CD14-positive monocyte (primary cell): ENCODE measurements around the gene SPATA16. TPM values are rescaled to one million over a fixed set of nuclear protein-coding genes. Genes with fewer than 3 reads are reported as not detected.

Experiments
- DNase-seq, 3 donors: peaks; one replicate each; pipeline ENCODE4 v3.0.0-alpha.2; 2011 to 2022
- H2AFZ ChIP-seq: 2 replicates; pipeline ENCODE4 v1.6.0; 2012; ENCODE audit warnings: mild to moderate bottlenecking, low read depth, low read length, inconsistent platforms; ENCODE audit not compliant: insufficient read depth, poor library complexity, severe bottlenecking
- H3K27ac ChIP-seq, 2 donors: 1 replicate in 1 of 2; 2 replicates in 1 of 2; pipeline ENCODE4 v1.5.1; 2012 to 2013; ENCODE audit warnings: low read length in 2 of 2, control low read depth in 1 of 2, inconsistent platforms in 1 of 2, low read depth in 1 of 2, mild to moderate bottlenecking in 1 of 2
- H3K27me3 ChIP-seq, 2 donors: one replicate each; pipeline versions ENCODE4 v1.6.0 to v1.6.1; 2011 to 2013; ENCODE audit warnings: low read length in 2 of 2; ENCODE audit not compliant: control insufficient read depth in 2 of 2, insufficient read depth in 2 of 2
- H3K36me3 ChIP-seq, 2 donors: replicated peaks in 1 of 2; 1 replicate in 1 of 2; 2 replicates in 1 of 2; pipeline versions ENCODE4 v1.5.1 to v1.6.1; 2012 to 2013; ENCODE audit warnings: low read length in 2 of 2, control low read depth in 1 of 2, inconsistent platforms in 1 of 2, mild to moderate bottlenecking in 1 of 2; ENCODE audit not compliant: insufficient read depth in 2 of 2, control insufficient read depth in 1 of 2
- H3K4me1 ChIP-seq, 2 donors: 1 replicate in 1 of 2; 2 replicates in 1 of 2; pipeline versions ENCODE4 v1.5.1 to v1.6.1; 2012 to 2013; ENCODE audit warnings: low read length in 2 of 2, control low read depth in 1 of 2, inconsistent platforms in 1 of 2, mild to moderate bottlenecking in 1 of 2, moderate library complexity in 1 of 2; ENCODE audit not compliant: insufficient read depth in 2 of 2, control insufficient read depth in 1 of 2
- H3K4me2 ChIP-seq: replicated peaks from 2 replicates; pipeline ENCODE3; 2012; ENCODE audit warnings: low read length, moderate library complexity, mild to moderate bottlenecking; ENCODE audit not compliant: poor library complexity, severe bottlenecking; ENCODE audit errors: extremely low read depth
- H3K4me3 ChIP-seq, 3 experiments: fragments of 200-600 bp in 1 of 3; sonication (generic) in 1 of 3; replicated peaks in 1 of 3; 1 replicate in 2 of 3; 2 replicates in 1 of 3; pipeline ENCODE4 v1.5.1; 2011 to 2013; ENCODE audit warnings: low read length in 3 of 3, mild to moderate bottlenecking in 3 of 3, control low read depth in 2 of 3, low read depth in 2 of 3, inconsistent platforms in 1 of 3, moderate library complexity in 1 of 3
- H3K79me2 ChIP-seq: 2 replicates; pipeline ENCODE4 v1.6.0; 2012; ENCODE audit warnings: mild to moderate bottlenecking, control low read depth, inconsistent platforms, low read length, moderate library complexity; ENCODE audit not compliant: insufficient read depth
- H3K9ac ChIP-seq: 2 replicates; pipeline ENCODE4 v1.6.0; 2017; ENCODE audit warnings: low read length, mild to moderate bottlenecking; ENCODE audit not compliant: insufficient read depth, poor library complexity, severe bottlenecking
- H3K9me3 ChIP-seq, 2 donors: replicated peaks in 1 of 2; 1 replicate in 1 of 2; 2 replicates in 1 of 2; pipeline versions ENCODE4 v1.5.1 to v1.6.1; 2012 to 2013; ENCODE audit warnings: low read length in 2 of 2, control low read depth in 1 of 2; ENCODE audit not compliant: control insufficient read depth in 1 of 2, insufficient read depth in 1 of 2
- H4K20me1 ChIP-seq: 2 replicates; pipeline ENCODE4 v1.6.0; 2012; ENCODE audit warnings: mild to moderate bottlenecking, low read length, control low read depth, moderate library complexity; ENCODE audit not compliant: insufficient read depth
- H3K27ac Mint-ChIP-seq, 7 donors: one replicate each; pipeline ENCODE4 v1.8.0; 2020; ENCODE audit warnings: mild to moderate bottlenecking in 7 of 7, mixed read lengths in 7 of 7, moderate library complexity in 6 of 7, inconsistent platforms in 2 of 7
- H3K27me3 Mint-ChIP-seq, 3 donors: one replicate each; pipeline ENCODE4 v1.8.0; 2021 to 2022; ENCODE audit warnings: low read depth in 3 of 3, mild to moderate bottlenecking in 3 of 3, mixed read lengths in 3 of 3, moderate library complexity in 3 of 3, inconsistent platforms in 1 of 3
- H3K36me3 Mint-ChIP-seq, 2 donors: one replicate each; pipeline ENCODE4 v1.8.0; 2020; ENCODE audit warnings: mixed read lengths in 2 of 2, inconsistent platforms in 1 of 2, mild to moderate bottlenecking in 1 of 2
- H3K4me1 Mint-ChIP-seq: one replicate; pipeline ENCODE4 v1.8.0; 2020; ENCODE audit warnings: mild to moderate bottlenecking, mixed read lengths
- H3K4me3 Mint-ChIP-seq, 2 donors: one replicate each; pipeline ENCODE4 v1.8.0; 2020; ENCODE audit warnings: mild to moderate bottlenecking in 2 of 2, mixed read lengths in 2 of 2, moderate library complexity in 1 of 2
- H3K9me3 Mint-ChIP-seq, 7 donors: one replicate each; pipeline ENCODE4 v1.8.0; 2020 to 2022; ENCODE audit warnings: mixed read lengths in 7 of 7, mild to moderate bottlenecking in 6 of 7, moderate library complexity in 6 of 7, inconsistent platforms in 2 of 7
- CTCF ChIP-seq: fragments of 200-600 bp; IDR thresholded peaks from one replicate; pipeline ENCODE4 v1.8.0; 2022; ENCODE audit warnings: antibody characterized with exemption, mild to moderate bottlenecking
- WGBS: methylation state at CpG from one replicate; pipeline ENCODE4 v1.1.5; 2013; ENCODE audit warnings: missing lambda C conversion rate; ENCODE audit not compliant: insufficient coverage; 5-methylcytosine and 5-hydroxymethylcytosine counted together
- intact Hi-C, 2 donors: fragments of 100-400 bp; cut with micrococcal nuclease; formaldehyde crosslinking; loops; one replicate each; pipeline versions ENCODE4 v1.15.0 to v1.15.1; 2023
- polyA plus RNA-seq, 3 donors: library from polyadenylated mRNA; depleted of rRNA in 1 of 3; unstranded in 2 of 3; stranded (reverse) in 1 of 3; fragments of 300-500 nt in 2 of 3; fragments of >200 nt in 1 of 3; fragmentation: Illumina TruSeq in 2 of 3; gene quantifications; 1 replicate in 2 of 3; 2 replicates in 1 of 3; pipeline ENCODE4 v1.2.3, GENCODE V29; 2012 to 2021

The SPATA16 gene
- polyA plus RNA-seq, 3 donors = not detected

- Mint-ChIP-seq H3K4me3 (no peak overlapping the region), H3K27me3 (peaks cover 0 to 4% (median 0%) of the 10 kb centered on the region in 3 donors), H3K36me3 (no peaks in the 10 kb centered on the region), H3K4me1 (no peaks in the 10 kb centered on the region), H3K27ac (no peak overlapping the region), H3K9me3 (peaks cover 0 to 2% (median 0%) of the 10 kb centered on the region in 7 donors)
- Histone ChIP-seq H3K27me3 (no peaks in the 10 kb centered on the region), H3K9ac (no peak overlapping the region), H4K20me1 (no peaks in the 10 kb centered on the region), H3K36me3 (no peaks in the 10 kb centered on the region), H3K79me2 (no peaks in the 10 kb centered on the region), H3K27ac (no peak overlapping the region), H3K4me3 (no peak overlapping the region), H3K4me1 (no peaks in the 10 kb centered on the region), H3K9me3 (no peaks in the 10 kb centered on the region), H2AFZ (no peak overlapping the region), H3K4me2 (no peak overlapping the region)
- WGBS = no CpG with 5 or more reads among the region's 1 CpG
- no peak for DNase-seq
- TF ChIP-seq CTCF = no peak
- intact Hi-C loops = no loop called here
These were observed 163.3 kb downstream of the SPATA16 start for GRCh38 chr3:172977696-172978095.

- peaks cover 0 to 2% (median 0%) of the 10 kb centered on the region in 7 donors for H3K9me3 Mint-ChIP-seq
- Histone ChIP-seq H3K4me3 (no peak overlapping the region), H4K20me1 (no peaks in the 10 kb centered on the region), H3K79me2 (no peaks in the 10 kb centered on the region), H3K36me3 (no peaks in the 10 kb centered on the region), H3K9ac (no peak overlapping the region), H3K4me1 (no peaks in the 10 kb centered on the region), H3K27ac (no peak overlapping the region), H3K4me2 (no peak overlapping the region), H3K27me3 (no peaks in the 10 kb centered on the region), H3K9me3 (no peaks in the 10 kb centered on the region), H2AFZ (no peak overlapping the region)
- TF ChIP-seq CTCF = no peak
- WGBS = no CpG with 5 or more reads among the region's 3 CpGs
- H3K27ac Mint-ChIP-seq = no peak overlapping the region
- H3K27me3 Mint-ChIP-seq = no peaks in the 10 kb centered on the region
- intact Hi-C loops = no loop called here
- no peak overlapping the region for H3K4me3 Mint-ChIP-seq
- H3K4me1 Mint-ChIP-seq = no peaks in the 10 kb centered on the region
- DNase-seq = no peak
- H3K36me3 Mint-ChIP-seq = no peaks in the 10 kb centered on the region
These were observed 166.1 kb downstream of the SPATA16 start for GRCh38 chr3:172974969-172975368.
